Activated T-cell treated with anti-CD3 and anti-CD28 coated beads, Interleukin-2, amount 50 U/mL, for 48 hours (primary cell): ENCODE measurements around the gene ABCB8.

ENCODE experiments used
- DNase-seq, 2 experiments: peaks; one replicate each; pipeline ENCODE4 v3.0.0-alpha.2; 2020

The ABCB8 gene

GRCh38 chr7:151076863-151077704 lies 48.8 kb downstream of the ABCB8 start:
- no peak for DNase-seq

DNA sequence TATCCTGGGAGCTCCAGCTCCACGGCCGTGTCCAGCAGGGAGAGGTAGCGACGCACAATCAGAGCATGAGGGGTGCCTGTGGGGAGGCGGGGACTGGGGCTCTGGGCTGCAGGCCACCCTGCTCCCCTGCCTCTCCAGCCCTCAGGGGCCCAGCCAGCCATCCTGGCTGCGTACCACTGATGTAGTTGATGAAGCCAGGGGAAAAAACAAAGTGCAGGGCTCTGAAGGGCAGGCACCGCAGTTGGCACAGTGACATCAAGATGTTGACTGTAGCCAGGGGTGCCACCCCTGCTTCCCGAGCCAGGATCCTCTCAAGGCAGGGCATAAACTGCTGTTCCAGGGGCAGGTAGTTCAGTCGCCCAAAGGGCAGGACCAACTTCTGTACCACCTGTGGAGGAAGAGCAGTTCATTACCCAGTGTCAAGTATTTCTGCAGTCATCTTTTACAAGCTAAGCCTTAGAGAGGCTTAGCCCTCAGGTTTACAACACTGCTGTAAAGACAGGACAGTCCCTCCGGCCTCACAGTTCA lies 49.5 kb downstream of the ABCB8 start:
- no peak for DNase-seq

DNA sequence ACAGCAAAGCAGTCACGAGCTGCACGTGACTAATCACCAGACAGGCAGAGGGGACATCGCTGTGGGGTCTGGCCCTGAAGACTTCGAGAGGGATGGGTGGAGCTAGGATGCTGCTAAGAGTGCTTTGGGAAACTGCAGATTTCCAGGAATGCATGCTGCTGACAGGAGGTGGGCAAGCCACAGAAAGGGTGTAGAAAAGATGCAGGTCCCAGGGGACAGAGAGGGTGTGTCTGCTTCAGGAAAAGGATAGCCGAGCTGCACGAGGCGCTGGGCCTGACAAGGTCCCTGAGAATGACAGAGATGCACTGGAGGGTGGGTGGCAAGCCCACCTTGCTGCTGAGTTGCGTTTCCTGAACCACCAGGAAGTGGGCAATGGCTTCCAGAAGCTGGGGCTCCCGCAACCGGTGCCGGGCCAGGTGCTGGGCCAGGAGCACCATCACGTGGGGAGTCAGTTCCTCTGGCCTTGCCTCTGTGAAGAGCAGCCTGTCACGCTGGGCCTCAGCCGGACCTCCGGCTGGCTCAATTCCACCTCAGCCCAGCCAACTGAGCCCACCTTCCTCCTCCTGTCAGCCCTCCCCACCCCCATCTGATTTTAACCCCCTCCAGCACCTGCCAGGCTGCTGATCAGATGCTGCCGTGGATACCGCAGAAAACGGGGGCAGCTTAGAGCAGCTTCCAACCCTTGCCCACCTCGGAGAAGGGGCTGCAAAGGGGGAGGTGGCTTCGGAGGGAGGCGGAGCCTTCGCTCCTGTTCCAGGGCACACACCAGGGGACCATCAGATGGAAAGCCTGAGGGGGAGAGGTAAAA lies 50.2 kb downstream of the ABCB8 start:
- DNase-seq, result no peak

DNA sequence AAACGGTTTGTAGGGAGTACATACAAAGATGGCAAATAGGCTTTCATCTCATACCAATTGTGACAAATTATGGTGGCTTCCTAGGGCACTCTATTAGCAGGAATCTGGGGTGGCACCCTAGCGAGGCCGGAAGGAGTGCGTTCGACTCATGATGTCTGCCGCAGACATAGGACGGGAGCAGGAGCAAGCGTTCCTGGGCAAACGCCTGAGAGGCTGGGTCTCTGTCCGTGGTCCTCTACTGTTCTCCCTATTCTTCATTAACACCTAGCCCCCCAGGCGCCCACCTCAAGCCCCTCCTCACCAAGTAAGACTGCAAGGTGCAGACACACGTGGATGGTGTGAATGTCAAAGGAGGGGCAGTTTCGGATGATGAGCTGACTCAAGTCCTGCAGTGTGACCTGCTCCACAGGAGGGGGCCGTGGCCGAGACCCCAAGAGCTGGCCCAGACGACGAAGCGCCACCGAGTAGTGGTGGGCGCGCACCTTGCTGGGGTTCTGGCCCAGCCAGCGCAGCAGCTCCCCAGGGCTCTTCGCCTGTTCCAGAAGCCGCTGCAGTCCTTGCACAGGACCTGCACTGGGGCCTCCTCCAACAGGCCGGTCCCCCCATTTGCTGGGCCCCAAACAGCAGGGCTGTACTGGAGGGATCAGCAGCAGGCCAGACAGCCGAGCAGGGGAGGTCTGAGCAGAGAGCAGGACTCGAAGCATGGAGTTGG lies 51.1 kb downstream of the ABCB8 start:
- no peak for DNase-seq

- no peak for DNase-seq
Measured at GRCh38 chr7:151080067-151080521, 51.8 kb downstream of the ABCB8 start.

DNA sequence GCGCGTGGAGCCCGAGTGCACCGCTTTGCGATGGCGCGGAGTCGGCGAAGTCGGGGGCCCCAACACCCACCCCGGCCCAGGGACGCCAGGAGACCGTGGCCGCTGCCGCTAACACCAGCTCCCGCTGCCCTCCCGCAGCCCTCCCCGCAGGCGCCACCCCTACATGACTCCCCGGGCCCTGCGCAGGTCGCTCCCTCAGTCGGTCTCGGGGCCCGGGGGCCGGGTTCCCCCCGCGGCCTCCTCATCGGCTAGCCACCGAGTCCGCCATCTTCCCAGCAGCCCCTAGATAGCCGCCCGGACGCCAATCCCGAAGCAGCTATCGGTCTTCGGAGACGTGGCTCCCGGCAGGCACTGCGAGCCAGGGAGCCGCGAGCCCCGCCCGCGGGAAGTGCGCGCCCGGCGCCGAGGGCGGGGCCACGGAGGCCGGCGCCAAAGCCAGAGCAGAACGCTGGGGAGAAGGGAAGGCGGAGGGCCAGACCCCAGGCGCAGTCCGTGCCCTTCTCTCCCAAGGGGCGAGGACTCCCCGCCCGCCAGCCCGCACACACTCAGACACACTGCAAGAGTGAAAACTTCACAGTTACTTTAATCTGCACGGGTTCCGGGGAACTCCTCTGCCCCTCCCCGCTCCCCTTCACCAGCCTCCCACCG lies 52.4 kb downstream of the ABCB8 start, which contains the start of gene FASTK:
Gene FASTK, minus strand, starts transcription at position 288 of the 648 bp plus-strand sequence. Its CDS starts 43 bp downstream, at position 245.
- peak; percentile 87 to 92 for DNase-seq

DNA sequence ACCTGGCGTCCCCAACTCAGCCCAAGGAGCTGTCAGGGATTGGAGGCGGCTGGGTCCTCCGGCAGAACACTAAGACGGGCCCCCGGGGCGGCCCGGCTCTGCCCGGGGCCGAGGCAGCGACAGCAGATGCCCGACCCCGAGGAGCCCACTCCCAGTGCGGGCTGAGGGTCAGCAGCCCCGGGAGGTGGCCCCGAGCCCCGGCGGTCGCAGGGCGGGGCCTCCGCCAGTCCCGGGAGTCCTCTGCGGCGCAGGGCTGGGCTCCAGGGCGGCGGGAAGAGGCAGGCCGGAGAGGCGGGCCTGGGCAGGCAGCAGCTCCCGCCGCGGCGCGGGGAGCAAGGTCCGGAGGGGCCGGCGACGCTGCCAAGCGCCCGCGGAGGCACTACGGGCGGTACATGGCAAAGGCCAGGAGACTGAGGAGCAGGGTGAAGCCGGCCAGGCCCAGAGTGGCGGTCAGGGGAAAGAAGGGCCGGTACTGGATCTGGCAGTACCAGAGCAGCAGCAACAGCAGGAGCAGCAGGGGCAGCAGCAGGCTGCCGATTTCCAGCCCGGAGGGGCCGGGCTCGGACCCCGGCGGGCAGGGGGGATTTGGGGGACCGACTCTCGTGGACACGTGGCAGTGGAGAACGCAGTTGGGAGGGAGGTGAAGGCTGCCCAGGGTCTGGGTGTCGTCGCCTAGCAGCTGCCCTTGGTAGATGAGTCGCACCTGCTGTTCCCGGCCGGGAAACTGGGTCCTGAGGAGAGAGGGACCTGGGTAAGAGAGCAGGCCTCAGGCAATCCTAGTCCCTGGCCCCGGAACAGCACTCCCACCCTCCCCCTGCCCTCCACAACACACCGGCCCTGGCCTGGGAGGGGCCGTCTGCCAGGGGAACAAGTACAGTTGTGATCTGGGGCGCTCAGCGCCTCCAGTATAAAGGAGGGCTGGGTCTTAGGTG lies 53.2 kb downstream of the ABCB8 start:
- DNase-seq, result no peak

- DNase-seq, result no peak
Measured at GRCh38 chr7:151082141-151083070, 54.2 kb downstream of the ABCB8 start.

DNA sequence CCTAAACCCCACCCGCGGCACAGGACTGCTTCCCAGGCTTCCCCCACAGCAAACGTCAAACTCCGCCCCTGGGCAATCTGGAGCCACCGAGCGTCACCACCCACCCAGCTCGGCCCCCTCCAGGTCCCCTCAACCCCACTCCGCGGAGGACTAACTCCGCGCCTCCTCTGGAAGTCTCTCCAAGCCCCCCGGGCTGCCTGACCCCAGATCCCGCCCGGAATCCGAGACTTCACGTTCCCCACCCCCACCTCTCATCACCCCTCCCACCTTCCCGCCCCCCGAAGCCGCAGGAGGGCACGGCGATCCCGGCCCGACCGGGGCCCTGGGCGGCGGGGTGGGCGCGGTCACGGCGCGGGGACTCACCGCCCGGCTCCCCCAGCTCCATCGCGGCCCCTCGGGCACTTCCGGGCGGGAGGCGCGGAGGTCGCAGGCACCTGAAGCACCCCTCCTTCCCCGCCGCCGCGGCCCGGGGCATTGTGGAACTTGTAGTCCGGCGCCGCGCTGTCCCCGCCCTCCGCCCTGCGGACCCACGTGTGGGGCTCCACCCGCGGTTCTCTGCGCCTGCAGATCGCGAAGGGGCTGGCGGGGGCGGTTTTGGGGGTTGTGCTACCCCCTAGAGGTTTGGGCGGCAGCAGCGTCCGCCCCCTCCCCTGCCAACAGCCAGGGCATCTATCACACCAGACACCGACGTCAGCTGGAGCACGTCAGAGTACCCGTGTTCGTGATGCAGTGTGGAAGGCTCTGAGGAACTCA lies 55.0 kb downstream of the ABCB8 start, which contains the start of gene TMUB1:
Gene TMUB1, minus strand, starts transcription at position 423 of the 753 bp plus-strand sequence. CDS start 930 bp downstream, outside the sequence.
- peak; percentile 86 to 89 for DNase-seq

GRCh38 chr7:151083824-151084160 lies 55.5 kb downstream of the ABCB8 start:
- no peak for DNase-seq

- no peak for DNase-seq
Measured at GRCh38 chr7:151085329-151085690, 57.1 kb downstream of the ABCB8 start.

DNA sequence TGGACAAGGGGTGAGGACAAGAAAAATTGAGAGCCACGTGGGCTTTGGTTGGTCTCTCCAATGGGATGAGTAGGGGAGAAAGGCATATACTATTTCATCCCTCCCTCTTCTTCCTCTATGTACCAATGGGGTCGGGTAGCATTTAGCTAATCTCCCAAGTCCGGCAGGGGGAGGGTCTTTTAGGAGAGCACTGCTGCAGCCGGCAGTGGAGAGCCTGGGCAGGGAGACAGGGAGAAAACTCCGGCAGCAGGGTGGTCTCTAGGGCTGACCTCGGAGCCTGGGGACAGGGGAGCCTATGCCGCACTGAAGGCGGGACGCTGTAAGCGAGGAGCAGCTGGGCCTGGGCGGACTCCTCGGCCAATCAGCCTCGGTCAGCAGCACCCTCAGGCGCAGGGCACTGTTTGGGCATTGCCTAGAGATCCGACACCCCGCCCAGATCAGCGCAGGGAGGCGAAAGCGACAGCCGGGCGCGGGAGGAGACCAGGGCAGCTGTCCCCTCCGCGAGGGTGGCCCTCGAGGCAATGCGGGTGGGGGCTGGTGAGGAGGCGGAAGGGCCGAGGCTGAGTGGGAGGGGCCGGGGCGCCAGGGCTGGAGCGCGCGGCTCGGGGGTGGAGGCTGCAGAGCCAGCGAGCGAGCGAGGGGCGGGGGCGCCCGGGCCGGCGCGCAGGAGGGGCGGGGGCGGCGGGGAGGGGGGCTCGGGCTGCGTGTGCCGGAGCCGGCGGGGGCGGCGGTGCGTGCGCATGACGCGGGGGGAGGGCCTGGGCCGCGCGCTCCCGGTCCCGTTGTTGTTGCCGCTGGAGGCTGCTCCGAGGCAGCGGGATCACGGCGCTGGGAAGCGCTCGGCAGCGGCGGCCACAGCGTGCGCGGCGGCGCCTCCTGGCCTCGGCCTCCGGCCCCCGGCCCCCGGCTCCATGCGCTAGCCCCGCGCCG lies 57.7 kb downstream of the ABCB8 start, which contains the start of gene AGAP3:
Gene AGAP3, plus strand, starts transcription at position 785 of the 930 bp plus-strand sequence. CDS start 267 bp downstream, outside the sequence.
- DNase-seq, result peak; percentile 57 to 68

DNA sequence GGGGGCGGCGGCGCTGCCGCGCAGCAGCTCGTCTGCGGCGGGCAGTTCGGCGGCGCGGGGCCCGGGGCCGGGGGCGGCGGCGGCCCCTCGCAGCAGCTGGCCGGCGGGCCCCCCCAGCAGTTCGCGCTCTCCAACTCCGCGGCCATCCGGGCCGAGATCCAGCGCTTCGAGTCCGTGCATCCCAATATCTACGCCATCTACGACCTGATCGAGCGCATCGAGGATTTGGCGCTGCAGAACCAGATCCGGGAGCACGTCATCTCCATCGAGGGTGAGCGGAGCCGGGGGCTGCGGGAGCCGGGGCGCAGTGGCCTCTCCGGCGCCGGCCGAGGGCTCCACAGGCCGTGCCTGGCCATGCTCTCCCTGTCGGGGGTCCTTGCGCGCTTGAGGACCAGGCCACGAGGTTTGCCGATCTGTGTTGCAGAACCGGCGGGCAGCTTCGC lies 58.6 kb downstream of the ABCB8 start:
- DNase-seq, result peak; percentile 56 to 59

DNA sequence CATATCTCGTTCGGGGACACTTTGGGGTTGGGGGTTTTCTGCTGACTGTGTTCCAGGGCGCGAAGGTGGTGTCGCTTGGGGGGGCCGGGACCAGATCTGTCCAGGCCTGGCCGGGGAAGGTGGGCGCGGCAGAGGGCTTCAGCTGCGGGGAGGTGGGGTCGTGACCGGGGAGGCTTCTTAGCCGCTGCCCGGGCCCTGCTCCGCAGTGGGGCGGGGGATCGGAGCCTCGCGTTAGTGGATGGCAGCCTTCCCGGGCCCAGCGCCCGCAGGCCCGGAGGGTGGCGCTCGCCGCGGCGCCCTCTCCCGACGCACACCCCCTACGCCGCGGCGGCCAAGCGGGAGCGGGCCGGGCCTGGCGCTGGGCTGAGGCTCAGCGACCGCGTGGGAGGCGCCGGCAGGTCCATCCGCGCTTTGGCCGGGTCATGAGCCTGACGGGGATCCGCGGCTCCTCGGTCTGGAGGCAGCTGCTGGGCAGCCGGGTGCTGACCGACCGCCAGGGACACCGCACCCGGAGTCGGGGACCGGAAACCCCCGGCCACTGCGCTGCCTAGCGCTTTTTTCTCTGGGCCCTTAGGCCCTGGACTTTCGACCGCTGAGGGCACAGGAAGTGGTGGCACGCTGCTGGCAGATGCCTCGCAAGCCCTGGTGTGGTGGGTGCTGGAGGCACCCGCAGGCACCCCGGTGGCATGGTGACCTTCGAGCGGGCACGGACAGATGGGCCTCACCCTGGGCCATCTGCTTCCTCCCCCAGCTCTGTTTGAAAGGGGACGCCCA lies 59.2 kb downstream of the ABCB8 start:
- peak; percentile 58 to 66 for DNase-seq

- no peak for DNase-seq
Measured at GRCh38 chr7:151088019-151088855, 60.0 kb downstream of the ABCB8 start.
